AG04450 (cell line): ENCODE data around the gene ENO1. TPM values are rescaled to one million over a fixed set of nuclear protein-coding genes. Genes with fewer than 3 reads are reported as not detected.
"Not testable (repeated sequence)": the region's sequence is repeated elsewhere in the genome, so short reads cannot be mapped to it uniquely, and the experiment has no call there.

Source experiments
- CTCF ChIA-PET: fragments of 300-600, 350-600 bp; formaldehyde crosslinking; extraction: SDS; loops from one replicate; lab custom pipeline; 2022; ENCODE audit warnings: antibody characterized with exemption, inconsistent platforms; lab: Charles Lee
- POLR2A ChIA-PET: fragments of 350-600 bp; formaldehyde crosslinking; extraction: SDS; loops from one replicate; lab custom pipeline; 2021; ENCODE audit warnings: antibody characterized with exemption, inconsistent platforms; lab: Yijun Ruan, JAX
- DNase-seq: peaks from one replicate; pipeline ENCODE4 v3.0.0-alpha.2; 2011; ENCODE audit warnings: low read depth, low spot score
- H3K27ac ChIP-seq: one replicate; pipeline ENCODE4 v1.5.1; 2012; ENCODE audit warnings: low read depth, low read length, control low read depth
- H3K27me3 ChIP-seq: one replicate; pipeline ENCODE4 v1.6.0; 2012; ENCODE audit warnings: low read length; ENCODE audit not compliant: control insufficient read depth, insufficient read depth
- H3K4me3 ChIP-seq: 2 replicates; pipeline ENCODE4 v1.5.1; 2011; ENCODE audit warnings: mild to moderate bottlenecking, low read depth, low read length, control low read depth
- H3K9me3 ChIP-seq: 2 replicates; pipeline ENCODE4 v1.5.1; 2012; ENCODE audit warnings: low read length; ENCODE audit not compliant: control insufficient read depth, insufficient read depth
- CTCF ChIP-seq: IDR thresholded peaks from 2 replicates; pipeline ENCODE4 v1.5.1; 2011; ENCODE audit warnings: low read depth, low read length, control low read depth, inconsistent platforms
- polyA plus RNA-seq: library from polyadenylated mRNA; depleted of rRNA; stranded (reverse); fragments of >200 nt; gene quantifications from 2 replicates; pipeline ENCODE4 v1.2.3, GENCODE V29; 2011

Gene ENO1
- polyA plus RNA-seq, 1 experiment = 1,423 TPM

GRCh38 chr1:8823295-8823664 is 55.2 kb downstream of the ENO1 start:
- Histone ChIP-seq H3K9me3 (no peaks in the 10 kb centered on the region), H3K27me3 (no peaks in the 10 kb centered on the region), H3K4me3 (no peak overlapping the region), H3K27ac (no peak overlapping the region)
- no peak for TF ChIP-seq CTCF
- ChIA-PET CTCF (interaction anchor here (0.9 to 1.1 kb wide), 2 partner anchors 26 to 208 kb away, joined by 3 read pairs; no protein-coding TSS in a partner anchor), POLR2A (no interaction called here)
- DNase-seq = no peak

GRCh38 chr1:8822373-8823294 is 55.9 kb downstream of the ENO1 start:
- ChIA-PET POLR2A (no interaction called here), CTCF (interaction anchor here (0.9 to 2.8 kb wide), 3 partner anchors 26 to 208 kb away, joined by 3 to 20 read pairs (median 3); no protein-coding TSS in a partner anchor)
- DNase-seq = peak; percentile 59
- H3K27me3 ChIP-seq = no peaks in the 10 kb centered on the region
- H3K27ac ChIP-seq = no peak overlapping the region
- no peak for TF ChIP-seq CTCF
- H3K4me3 ChIP-seq = no peak overlapping the region
- no peaks in the 10 kb centered on the region for H3K9me3 ChIP-seq

GRCh38 chr1:8821084-8821483 is 57.4 kb downstream of the ENO1 start:
- H3K9me3 ChIP-seq = no peaks in the 10 kb centered on the region
- H3K4me3 ChIP-seq = no peak overlapping the region
- ChIA-PET POLR2A (interaction anchor here (0.5 kb wide), 2 partner anchors 56 to 426 kb away, joined by 4 read pairs; no protein-coding TSS in a partner anchor), CTCF (interaction anchor here (1.1 to 2.8 kb wide), 3 partner anchors 21 to 41 kb away, joined by 3 to 20 read pairs (median 3); no protein-coding TSS in a partner anchor)
- DNase-seq = no peak
- H3K27me3 ChIP-seq = no peaks in the 10 kb centered on the region
- TF ChIP-seq CTCF = no peak
- H3K27ac ChIP-seq = no peak overlapping the region

- CTCF ChIA-PET, DNase-seq, H3K27me3 ChIP-seq, H3K27ac ChIP-seq, H3K4me3 ChIP-seq, H3K9me3 ChIP-seq: not testable (repeated sequence)
- POLR2A ChIA-PET = interaction anchor here (0.7 kb wide), 1 partner anchor 13 kb away, joined by 3 read pairs; no protein-coding TSS in a partner anchor
Measured at GRCh38 chr1:8818789-8819188, 59.7 kb downstream of the ENO1 start.

GRCh38 chr1:8818325-8818775 is 60.1 kb downstream of the ENO1 start:
- H3K9me3 ChIP-seq = no peaks in the 10 kb centered on the region
- DNase-seq = no peak
- no peak for TF ChIP-seq CTCF
- H3K27me3 ChIP-seq = no peaks in the 10 kb centered on the region
- peak overlapping the region; percentile 59 for H3K4me3 ChIP-seq
- CTCF ChIA-PET = no interaction called here
- peak overlapping the region; percentile 67 for H3K27ac ChIP-seq
- POLR2A ChIA-PET = interaction anchor here (0.7 kb wide), 1 partner anchor 13 kb away, joined by 3 read pairs; no protein-coding TSS in a partner anchor
